Subcutaneous adipose tissue (tissue), 4 donors: ENCODE measurements around the gene ATP10D. TPM values are rescaled to one million over a fixed set of nuclear protein-coding genes. Genes with fewer than 3 reads are reported as not detected.

Experiments used
- total RNA-seq, 4 donors: library from RNA; depleted of rRNA; stranded (reverse); fragments of >200 nt; gene quantifications; one replicate each; pipeline ENCODE4 v1.1.0, GENCODE V29; 2016
- TF ChIP-seq, protein P1 (sequence below): fragments of 450-650 bp; IDR thresholded peaks from one replicate; pipeline ENCODE4 v1.5.1; 2016; ENCODE audit warnings: low read depth, mild to moderate bottlenecking, control low read depth, antibody characterized with exemption, moderate library complexity

ATP10D gene
- total RNA-seq, 4 donors from 2014 or later, result 12.6 to 22.4 (median 15.4) TPM

DNA sequence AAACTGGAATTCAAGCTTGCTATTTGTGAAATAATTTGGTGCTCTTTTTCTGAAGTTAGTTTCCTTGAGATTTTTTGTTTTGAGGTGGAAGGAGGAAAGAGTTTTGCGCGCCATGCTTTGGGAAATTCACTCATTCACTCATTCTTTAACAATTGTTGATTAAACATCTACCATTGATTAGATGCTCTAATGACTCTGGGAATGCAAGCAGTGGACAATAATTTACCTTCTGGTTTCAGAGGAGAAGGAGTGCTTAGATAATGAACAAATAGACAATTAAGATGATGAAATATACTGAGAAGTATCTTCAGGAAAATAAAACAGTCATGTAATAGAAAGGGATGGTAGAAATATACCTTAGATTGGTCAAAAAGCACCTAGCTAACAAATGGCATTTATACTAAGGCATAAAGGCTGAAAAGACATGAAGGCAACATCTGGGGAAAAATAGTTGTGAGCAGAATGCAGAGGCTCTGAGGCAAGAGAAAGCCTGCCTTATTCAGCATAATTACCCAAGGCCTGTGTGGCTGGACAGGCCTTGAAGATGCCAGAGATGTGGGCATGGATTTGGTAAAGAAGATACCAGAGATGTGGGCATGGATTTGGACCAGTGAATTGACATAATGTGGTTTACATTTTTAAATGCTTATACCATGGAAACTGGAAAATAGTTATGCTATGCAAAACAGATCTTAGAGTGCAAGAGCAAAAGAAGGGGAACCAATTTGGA is 18.9 kb upstream of the ATP10D start:
- TF ChIP-seq, protein P1, sequence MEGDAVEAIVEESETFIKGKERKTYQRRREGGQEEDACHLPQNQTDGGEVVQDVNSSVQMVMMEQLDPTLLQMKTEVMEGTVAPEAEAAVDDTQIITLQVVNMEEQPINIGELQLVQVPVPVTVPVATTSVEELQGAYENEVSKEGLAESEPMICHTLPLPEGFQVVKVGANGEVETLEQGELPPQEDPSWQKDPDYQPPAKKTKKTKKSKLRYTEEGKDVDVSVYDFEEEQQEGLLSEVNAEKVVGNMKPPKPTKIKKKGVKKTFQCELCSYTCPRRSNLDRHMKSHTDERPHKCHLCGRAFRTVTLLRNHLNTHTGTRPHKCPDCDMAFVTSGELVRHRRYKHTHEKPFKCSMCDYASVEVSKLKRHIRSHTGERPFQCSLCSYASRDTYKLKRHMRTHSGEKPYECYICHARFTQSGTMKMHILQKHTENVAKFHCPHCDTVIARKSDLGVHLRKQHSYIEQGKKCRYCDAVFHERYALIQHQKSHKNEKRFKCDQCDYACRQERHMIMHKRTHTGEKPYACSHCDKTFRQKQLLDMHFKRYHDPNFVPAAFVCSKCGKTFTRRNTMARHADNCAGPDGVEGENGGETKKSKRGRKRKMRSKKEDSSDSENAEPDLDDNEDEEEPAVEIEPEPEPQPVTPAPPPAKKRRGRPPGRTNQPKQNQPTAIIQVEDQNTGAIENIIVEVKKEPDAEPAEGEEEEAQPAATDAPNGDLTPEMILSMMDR, result no peak

DNA sequence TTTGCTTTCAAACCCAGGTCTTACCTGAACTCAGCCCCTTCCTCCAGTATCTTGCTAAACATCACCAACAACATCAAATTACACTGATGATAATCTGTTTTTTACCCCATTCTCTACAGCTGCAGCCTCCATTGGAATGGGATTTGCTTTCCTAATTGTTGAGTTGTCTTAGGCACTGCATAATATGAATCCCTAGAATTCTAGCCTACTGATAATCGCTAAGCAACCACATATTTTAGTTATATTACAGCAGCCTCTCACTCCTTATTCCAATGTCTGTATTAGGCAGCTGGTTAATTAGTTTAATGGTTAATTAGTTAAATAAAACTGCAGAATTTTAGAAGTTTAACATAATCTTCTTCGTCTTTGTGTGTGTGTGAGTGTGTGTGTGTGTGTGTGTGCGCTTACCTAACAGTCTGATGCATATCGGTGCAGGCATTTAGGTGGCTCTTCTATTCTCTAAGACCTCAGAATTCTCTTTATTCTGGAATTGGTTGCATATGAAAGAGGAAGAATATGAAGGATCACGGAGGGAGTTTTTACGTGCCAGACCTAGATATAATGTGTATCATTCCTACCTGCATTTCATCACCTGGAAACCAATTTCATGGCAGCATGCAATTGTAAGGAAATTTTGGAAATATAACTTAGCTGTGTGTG is 16.2 kb upstream of the ATP10D start:
- TF ChIP-seq, protein P1, result no peak

DNA sequence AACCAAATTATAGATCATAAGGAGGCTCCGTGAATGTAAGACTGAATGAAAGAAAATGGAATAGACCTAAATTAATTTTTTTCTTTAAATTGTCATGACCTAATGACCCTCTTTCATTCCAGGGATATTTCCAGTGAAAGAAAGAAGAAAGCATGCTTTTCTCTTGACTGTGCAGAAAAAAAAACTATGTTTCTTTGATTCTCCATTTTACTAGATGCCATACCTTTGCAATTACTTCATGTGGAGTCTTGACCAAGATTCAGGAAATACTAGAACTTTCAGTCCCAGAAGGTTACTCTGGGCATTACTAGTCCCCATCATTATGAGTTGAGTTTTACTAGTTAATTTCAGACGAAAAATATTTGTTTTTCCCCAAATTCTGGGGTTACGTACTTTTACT is 15.1 kb upstream of the ATP10D start:
- TF ChIP-seq, protein P1, result no peak

DNA sequence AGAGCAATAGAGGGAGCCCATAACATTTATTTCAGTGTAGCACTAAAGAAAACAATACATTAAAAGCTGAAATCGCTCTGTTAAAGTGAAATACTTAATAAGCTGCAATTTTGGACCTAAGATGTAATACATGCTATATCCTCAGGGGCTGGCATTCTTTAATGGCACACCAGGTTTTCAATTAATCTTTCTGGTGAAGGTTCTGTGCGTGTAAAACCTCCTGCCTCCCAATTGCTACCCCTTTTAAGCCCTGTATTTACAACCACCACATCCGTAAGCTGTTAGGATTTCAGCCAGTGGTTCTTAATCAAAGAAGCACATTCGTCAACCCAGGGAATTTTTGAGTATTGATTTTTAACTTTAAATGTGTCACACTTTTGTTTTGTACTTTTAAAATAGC is 14.0 kb upstream of the ATP10D start:
- TF ChIP-seq, protein P1, result no peak

DNA sequence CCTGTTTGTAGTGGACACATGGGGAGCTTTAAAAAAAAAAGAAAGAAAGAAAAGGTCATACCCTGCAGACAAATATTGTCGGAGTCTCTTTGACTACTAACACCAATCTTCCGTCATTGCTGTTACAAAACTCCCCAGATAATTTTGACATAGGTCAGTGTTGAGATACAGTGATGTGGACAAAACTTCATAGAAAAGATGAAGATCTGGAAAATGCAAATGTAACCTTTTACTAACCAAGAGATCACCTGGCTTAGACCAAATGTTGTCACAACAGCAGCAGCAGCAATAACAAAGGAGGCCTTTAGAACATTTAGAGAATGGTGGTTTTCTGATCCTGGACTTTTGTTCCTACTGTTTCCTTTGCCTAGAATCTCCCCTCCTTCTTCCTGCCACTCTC is 13.5 kb upstream of the ATP10D start:
- TF ChIP-seq, protein P1, result no peak

DNA sequence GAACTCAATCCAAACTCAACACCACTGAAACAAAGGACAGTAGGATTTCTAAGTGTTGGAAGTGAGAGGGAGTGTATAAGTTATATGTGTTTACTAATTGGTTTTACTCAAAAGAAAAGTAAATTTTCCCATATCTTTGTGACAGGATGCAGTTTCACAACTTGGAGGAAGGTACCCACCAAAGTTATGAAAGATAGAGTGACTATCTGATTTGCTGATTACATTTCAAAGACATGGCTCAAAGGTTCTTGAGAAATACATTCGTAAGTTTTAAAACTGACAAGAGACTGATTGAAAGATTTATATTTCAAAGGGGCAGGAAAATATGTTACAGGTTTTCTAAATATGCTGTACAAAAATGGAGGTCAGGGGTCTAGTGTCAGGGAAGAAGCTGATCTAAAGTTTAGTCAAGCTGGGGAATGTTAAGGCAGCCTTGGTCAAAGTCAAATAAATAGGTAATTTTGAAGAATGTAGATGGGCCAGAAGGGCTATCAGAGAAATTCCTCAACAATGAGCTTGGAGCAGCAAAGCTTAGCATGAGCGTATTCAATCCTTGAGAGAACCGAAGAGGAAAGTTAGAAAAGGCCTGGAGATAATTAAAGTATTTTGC is 11.8 kb upstream of the ATP10D start:
- TF ChIP-seq, protein P1, result no peak

DNA sequence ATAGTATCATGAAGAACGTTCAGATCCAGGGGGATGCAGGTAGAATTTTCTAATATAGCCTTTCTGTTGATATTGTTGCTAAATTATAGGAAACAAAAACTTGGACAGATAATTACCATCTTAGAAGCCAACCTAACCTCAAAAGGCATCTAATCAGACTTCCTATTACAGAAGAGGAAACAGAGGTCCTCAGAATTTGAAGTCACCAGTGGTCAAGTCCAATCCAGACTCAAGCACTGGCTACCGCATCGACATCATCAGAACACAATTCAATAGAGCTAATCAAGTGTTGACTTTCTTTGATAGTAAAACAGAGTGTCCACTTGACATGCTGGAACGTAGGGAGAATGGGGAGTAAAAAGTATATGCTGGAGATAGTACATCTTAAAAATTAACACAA is 10.3 kb upstream of the ATP10D start:
- TF ChIP-seq, protein P1, result no peak
